Natural killer cell treated with Interleukin-12 subunit alpha and Interleukin-12 subunit beta and Interleukin-15 and Interleukin-18, amount 100 ng/mL, for 72 hours (primary cell): Measurements from ENCODE around the gene RNF145. TPM values are rescaled to one million over a fixed set of nuclear protein-coding genes. Genes with fewer than 3 reads are reported as not detected.

Experiments
- ATAC-seq, 2 donors: fragments of 150-1000 bp; cut with Tn5 transposase in 1 of 2; sonication (Bioruptor Pico), chemical (Tn5 transposase) in 1 of 2; 2 replicates each; pipeline ENCODE4 v1.10.0; 2021
- DNase-seq: peaks from one replicate; pipeline ENCODE4 v3.0.0; 2022; ENCODE audit warnings: low spot score
- H3K27ac Mint-ChIP-seq, 2 donors: 1 replicate in 1 of 2; 2 replicates in 1 of 2; pipeline ENCODE4 v1.8.0; 2022; ENCODE audit warnings: mixed read lengths in 2 of 2, mild to moderate bottlenecking in 1 of 2, moderate library complexity in 1 of 2
- H3K27me3 Mint-ChIP-seq, 2 donors: 1 replicate in 1 of 2; 2 replicates in 1 of 2; pipeline ENCODE4 v1.8.0; 2022; ENCODE audit warnings: mixed read lengths in 2 of 2
- H3K36me3 Mint-ChIP-seq: one replicate; pipeline ENCODE4 v1.8.0; 2022; ENCODE audit warnings: mixed read lengths
- H3K4me1 Mint-ChIP-seq, 2 donors: 1 replicate in 1 of 2; 2 replicates in 1 of 2; pipeline ENCODE4 v1.8.0; 2022; ENCODE audit warnings: low read depth in 2 of 2, mixed read lengths in 2 of 2, mild to moderate bottlenecking in 1 of 2
- H3K4me3 Mint-ChIP-seq: one replicate; pipeline ENCODE4 v1.8.0; 2022; ENCODE audit warnings: mixed read lengths
- H3K9me3 Mint-ChIP-seq: 2 replicates; pipeline ENCODE4 v1.8.0; 2022; ENCODE audit warnings: mixed read lengths
- total RNA-seq, 2 donors: library from RNA; stranded (reverse); gene quantifications; one replicate each; pipeline ENCODE4 v1.2.3, GENCODE V29; 2022

The RNF145 gene, protein sequence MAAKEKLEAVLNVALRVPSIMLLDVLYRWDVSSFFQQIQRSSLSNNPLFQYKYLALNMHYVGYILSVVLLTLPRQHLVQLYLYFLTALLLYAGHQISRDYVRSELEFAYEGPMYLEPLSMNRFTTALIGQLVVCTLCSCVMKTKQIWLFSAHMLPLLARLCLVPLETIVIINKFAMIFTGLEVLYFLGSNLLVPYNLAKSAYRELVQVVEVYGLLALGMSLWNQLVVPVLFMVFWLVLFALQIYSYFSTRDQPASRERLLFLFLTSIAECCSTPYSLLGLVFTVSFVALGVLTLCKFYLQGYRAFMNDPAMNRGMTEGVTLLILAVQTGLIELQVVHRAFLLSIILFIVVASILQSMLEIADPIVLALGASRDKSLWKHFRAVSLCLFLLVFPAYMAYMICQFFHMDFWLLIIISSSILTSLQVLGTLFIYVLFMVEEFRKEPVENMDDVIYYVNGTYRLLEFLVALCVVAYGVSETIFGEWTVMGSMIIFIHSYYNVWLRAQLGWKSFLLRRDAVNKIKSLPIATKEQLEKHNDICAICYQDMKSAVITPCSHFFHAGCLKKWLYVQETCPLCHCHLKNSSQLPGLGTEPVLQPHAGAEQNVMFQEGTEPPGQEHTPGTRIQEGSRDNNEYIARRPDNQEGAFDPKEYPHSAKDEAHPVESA
- 100 to 1,000 TPM in 1 of 2 donors, 10 to 100 TPM in 1; 92.3 to 113 TPM for total RNA-seq

DNA sequence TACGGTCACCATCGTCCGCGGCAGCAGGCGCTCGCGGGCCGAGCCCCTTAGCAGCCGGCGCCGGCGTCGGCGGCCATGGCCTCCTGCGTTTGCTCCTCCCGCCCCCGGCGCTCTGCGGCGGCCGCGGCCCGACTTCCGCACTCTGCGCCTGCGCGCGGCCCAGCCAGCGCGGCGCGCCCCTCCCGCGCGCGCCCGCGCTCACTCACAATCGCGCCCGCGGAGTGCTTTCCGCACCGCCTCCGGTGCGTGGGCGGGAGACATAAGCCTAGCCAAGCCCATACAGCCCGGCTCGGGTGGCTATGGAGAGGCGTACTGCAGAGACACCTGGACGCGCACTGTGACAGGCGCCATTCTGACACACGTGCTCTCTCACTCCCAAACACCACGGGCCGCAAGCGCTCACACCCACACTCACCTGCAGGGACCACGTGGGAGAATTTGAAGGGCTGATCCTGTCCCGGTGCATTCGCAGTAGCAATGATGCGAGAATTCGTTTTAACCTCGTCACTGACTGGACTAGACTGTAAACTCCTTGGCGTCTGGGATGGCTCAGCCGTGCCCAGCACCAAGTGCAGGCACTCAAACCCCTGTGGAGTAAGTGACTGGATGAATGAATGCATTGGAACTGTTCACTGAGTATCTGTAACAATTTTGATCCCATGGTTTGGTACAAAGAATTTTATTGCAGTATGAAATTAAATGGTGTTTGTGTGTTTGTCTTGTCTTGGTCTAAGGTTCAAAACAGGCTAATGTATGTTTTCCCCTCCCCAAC is at the start of gene RNF145:
RNF145 (minus strand) TSS at position 116 of the 772 bp plus-strand sequence. CDS start 5,936 bp downstream, outside the sequence.
- no peaks in the 10 kb centered on the region for H3K9me3 Mint-ChIP-seq
- peak within 1 kb of the TSS; percentile 98 to 99 for H3K27ac Mint-ChIP-seq
- H3K27me3 Mint-ChIP-seq = peaks cover 5 to 9% of the 10 kb centered on the region in 2 donors
- peaks cover 53 to 54% of the 10 kb centered on the region in 2 donors for H3K4me1 Mint-ChIP-seq
- DNase-seq (peak; percentile 96), ATAC-seq (peak; percentile 84 to 91)
- peaks cover 16% of the 10 kb centered on the region for H3K36me3 Mint-ChIP-seq
- peak within 1 kb of the TSS; percentile 98 for H3K4me3 Mint-ChIP-seq

DNA sequence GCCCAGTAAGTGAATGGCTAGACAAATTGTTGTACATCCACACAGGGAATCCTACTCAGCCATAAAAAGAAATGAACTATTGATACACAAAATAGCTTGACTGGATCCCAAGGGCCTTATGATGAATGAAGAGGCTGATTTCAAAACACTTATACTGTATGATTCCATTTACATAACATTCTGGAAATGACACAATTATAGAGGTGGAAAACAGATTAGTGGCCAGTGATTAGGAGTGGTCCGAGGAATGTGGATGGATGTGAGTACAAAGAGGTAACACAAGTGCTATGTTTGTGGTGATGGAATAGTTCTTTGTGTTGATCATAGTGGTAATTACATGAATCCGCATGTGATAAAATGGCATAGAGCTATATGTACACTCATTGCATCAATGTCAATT is 49.0 kb upstream of the RNF145 start:
- DNase-seq (no peak), ATAC-seq (no peak)
- Mint-ChIP-seq H3K27me3 (peaks cover 32 to 36% of the 10 kb centered on the region in 2 donors), H3K4me3 (no peak overlapping the region), H3K36me3 (peaks cover 13% of the 10 kb centered on the region), H3K9me3 (peaks cover 11% of the 10 kb centered on the region), H3K27ac (no peak overlapping the region), H3K4me1 (peaks cover 15 to 17% of the 10 kb centered on the region in 2 donors)

DNA sequence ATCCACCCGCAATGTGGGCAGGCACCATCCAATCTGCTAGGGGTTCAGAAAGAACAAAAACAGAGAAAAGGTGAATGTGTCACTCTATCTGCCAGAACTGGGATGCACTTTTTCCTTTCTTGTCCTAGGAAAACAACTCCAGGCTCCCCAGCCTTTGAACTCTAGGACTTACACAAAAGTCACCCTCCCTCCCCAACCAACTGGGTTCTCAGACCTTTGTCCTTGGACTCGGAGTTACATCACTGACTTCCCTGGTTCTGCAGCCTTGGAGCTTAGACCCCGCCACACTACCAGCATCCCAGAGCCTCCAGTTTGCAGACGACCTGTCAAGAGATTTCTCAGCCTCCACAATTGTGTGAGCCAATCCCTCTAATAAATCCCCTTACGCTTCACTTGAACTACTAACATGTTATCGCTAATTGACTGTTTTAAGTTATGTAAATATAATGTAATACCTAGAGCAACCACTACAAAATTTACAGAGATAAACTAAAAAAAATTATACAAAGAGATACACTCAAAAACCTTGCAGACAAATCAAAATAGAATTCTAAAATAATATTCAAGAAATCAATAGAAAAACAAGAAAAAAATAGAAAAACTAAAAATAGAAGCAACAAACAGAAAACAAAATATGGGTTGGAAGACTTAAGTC is 48.4 kb upstream of the RNF145 start:
- peaks cover 11 to 14% of the 10 kb centered on the region in 2 donors for H3K4me1 Mint-ChIP-seq
- ATAC-seq = no peak
- H3K27me3 Mint-ChIP-seq = peaks cover 35 to 36% of the 10 kb centered on the region in 2 donors
- no peak for DNase-seq
- H3K27ac Mint-ChIP-seq = no peak overlapping the region
- peaks cover 11% of the 10 kb centered on the region for H3K9me3 Mint-ChIP-seq
- H3K36me3 Mint-ChIP-seq = peaks cover 10% of the 10 kb centered on the region
- H3K4me3 Mint-ChIP-seq = no peak overlapping the region

DNA sequence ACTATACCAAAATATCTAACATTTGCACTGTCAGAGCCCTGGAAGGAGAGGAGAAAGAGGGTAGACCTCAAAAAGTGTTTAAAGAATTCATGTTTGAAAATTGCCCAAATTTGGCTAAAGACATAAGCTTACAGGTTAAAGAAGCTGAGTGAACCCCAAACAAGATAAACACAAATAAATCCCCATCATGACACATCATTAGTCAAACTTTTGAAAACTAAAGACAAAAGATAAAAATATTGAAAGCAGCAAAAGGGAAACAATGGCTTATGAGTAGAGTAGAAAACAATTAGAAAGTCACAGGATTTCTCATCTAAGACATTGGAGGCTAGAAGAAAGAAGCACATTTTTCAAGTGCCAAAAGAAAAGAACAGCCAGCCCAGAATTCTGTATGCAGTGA is 47.7 kb upstream of the RNF145 start:
- peaks cover 6 to 9% of the 10 kb centered on the region in 2 donors for H3K4me1 Mint-ChIP-seq
- DNase-seq (no peak), ATAC-seq (no peak)
- H3K9me3 Mint-ChIP-seq = peaks cover 10% of the 10 kb centered on the region
- H3K4me3 Mint-ChIP-seq = no peak overlapping the region
- peaks cover 34 to 36% of the 10 kb centered on the region in 2 donors for H3K27me3 Mint-ChIP-seq
- H3K27ac Mint-ChIP-seq = no peak overlapping the region
- peaks cover 7% of the 10 kb centered on the region for H3K36me3 Mint-ChIP-seq

DNA sequence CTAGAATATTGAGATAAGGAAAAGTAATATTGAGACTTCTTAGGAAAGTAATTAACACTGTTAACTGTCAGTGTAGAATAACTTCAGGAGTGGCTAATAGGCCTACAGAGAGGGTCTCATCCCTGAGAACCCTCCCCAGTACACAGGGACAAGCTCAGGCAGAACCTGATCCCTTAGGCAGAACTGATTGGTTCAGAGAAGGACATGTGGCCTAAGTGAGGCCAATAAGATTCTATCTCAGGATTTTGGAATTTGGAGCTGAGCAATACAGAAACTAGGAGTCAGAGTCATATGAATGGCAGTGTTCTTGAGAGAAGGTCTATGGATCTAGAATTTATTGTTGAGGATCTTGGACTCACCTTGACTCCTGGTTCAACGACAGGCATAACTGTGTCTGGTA is 42.8 kb upstream of the RNF145 start:
- ATAC-seq (no peak), DNase-seq (no peak)
- no peak overlapping the region for H3K27ac Mint-ChIP-seq
- H3K4me3 Mint-ChIP-seq = no peak overlapping the region
- no peaks in the 10 kb centered on the region for H3K36me3 Mint-ChIP-seq
- H3K9me3 Mint-ChIP-seq = no peaks in the 10 kb centered on the region
- no peaks in the 10 kb centered on the region for H3K4me1 Mint-ChIP-seq
- peaks cover 24 to 33% of the 10 kb centered on the region in 2 donors for H3K27me3 Mint-ChIP-seq

DNA sequence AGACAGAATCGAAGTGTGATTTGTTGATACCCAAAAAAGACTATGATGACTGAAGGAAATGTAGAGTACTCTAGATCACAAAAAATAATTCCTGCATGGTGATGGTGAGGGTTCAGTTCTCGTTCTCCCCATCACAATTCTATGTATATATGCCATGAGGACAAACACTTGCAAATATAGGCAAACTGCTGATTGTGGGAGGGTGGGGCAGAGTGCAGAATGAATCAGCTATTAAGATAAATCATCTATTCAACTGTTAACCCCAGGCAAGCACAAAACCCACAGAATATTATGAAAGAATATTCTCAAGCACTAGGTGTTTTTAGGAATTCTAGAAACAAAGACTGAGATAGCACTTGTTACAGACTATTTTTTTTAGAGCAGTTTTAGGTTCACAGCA is 39.8 kb upstream of the RNF145 start:
- H3K4me3 Mint-ChIP-seq = no peak overlapping the region
- peaks cover 0 to 3% of the 10 kb centered on the region in 2 donors for H3K4me1 Mint-ChIP-seq
- no peak for ATAC-seq

DNA sequence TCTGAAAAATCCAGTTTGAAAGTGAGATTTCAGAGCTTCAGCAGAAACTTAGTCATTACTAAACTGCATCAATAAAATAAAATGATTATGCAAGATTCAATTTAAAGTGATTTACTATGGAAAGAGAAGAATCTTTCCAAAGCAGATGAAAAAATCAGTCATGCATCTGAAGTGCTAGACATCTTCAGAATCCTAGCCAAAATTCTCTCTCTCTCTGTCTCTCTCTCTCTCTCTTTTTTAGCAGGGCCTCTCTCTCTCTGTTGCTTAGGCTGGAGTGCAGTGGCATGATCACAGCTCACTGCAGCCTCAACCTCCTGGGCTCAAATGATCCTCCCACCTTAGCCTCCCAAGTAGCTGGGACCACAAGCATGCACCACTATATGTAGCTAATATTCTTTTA is 35.5 kb upstream of the RNF145 start:
- DNase-seq (no peak), ATAC-seq (no peak)
- no peaks in the 10 kb centered on the region for H3K36me3 Mint-ChIP-seq
- H3K27me3 Mint-ChIP-seq = peaks cover 8 to 13% of the 10 kb centered on the region in 2 donors
- H3K9me3 Mint-ChIP-seq = no peaks in the 10 kb centered on the region
- no peak overlapping the region for H3K4me3 Mint-ChIP-seq
- H3K27ac Mint-ChIP-seq = peak overlapping the region in 1 of 2 donors; percentile 63
- H3K4me1 Mint-ChIP-seq = peaks cover 11 to 18% of the 10 kb centered on the region in 2 donors

More for the DNA sequence above, 39.8 kb upstream of the RNF145 start:
- Mint-ChIP-seq H3K27ac (no peak overlapping the region), H3K9me3 (no peaks in the 10 kb centered on the region), H3K36me3 (no peaks in the 10 kb centered on the region), H3K27me3 (peaks cover 8 to 20% of the 10 kb centered on the region in 2 donors)
- no peak for DNase-seq

DNA sequence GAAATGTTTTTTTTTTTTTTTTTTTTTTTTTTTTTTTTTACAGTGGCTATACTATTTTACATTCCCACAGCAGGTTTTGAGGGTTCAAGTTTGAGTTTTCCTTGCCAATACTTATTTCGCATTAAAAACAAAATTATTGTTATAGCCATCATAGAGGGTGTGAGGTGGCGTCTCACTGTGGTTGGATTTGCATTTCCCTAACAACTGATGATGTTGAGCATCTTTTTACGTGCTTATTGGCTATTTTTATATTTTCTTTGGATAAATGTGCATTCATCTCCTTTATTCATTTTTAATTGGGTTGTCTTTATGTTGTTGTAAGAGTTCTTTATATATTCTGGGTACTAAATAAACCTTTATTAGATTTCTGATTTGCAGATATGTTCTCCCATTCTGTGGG is 34.8 kb upstream of the RNF145 start:
- H3K9me3 Mint-ChIP-seq = no peaks in the 10 kb centered on the region
- H3K4me1 Mint-ChIP-seq = peaks cover 11 to 18% of the 10 kb centered on the region in 2 donors
- no peak overlapping the region for H3K4me3 Mint-ChIP-seq
- ATAC-seq (no peak), DNase-seq (no peak)
- H3K27me3 Mint-ChIP-seq = peaks cover 8 to 11% of the 10 kb centered on the region in 2 donors
- H3K27ac Mint-ChIP-seq = peak overlapping the region in 1 of 2 donors; percentile 63
- H3K36me3 Mint-ChIP-seq = no peaks in the 10 kb centered on the region

DNA sequence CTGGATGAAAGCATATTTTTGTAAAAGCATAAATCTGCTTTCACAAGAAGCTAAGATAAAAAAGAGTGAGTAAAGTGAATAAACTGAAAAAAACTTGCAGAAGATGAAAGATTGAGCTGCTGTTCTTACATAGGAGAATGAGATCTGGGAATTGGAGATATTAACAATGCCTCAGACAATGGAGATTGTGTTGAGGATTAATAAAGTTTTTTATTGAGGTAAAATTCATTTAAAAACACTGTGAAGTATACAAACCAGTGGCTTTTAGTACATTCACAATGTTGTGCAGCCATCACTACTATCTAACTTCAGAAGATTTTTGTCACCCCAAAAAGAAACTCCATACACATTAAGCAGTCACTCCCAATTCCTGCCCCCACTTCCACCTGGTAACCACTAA is 34.0 kb upstream of the RNF145 start:
- Mint-ChIP-seq H3K27ac (no peak overlapping the region), H3K27me3 (peaks cover 8 to 10% of the 10 kb centered on the region in 2 donors), H3K4me3 (no peak overlapping the region), H3K4me1 (peaks cover 11 to 18% of the 10 kb centered on the region in 2 donors), H3K36me3 (no peaks in the 10 kb centered on the region), H3K9me3 (no peaks in the 10 kb centered on the region)
- no peak for ATAC-seq
- DNase-seq = no peak

DNA sequence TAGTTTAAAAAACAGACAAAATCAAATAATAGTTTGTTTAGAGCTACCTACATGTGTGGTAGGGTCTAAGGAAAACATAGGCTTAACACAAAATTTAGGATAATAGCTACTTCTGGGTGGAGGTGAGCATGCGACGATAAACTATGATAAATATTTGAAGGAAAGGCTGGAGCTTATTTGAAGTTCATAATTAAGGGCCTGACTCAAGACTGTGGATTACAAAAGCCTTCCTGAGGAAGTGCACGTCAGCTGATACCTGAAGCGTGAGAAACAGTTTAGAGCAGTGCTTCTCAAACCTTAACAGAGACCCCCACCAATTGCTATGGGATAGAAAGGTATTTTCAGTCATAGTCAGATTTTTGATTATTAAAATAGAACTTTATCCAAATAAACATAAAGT is 33.3 kb upstream of the RNF145 start:
- no peak for DNase-seq
- ATAC-seq = no peak
- H3K4me1 Mint-ChIP-seq = peaks cover 11 to 18% of the 10 kb centered on the region in 2 donors
- no peaks in the 10 kb centered on the region for H3K36me3 Mint-ChIP-seq
- peaks cover 6 to 8% of the 10 kb centered on the region in 2 donors for H3K27me3 Mint-ChIP-seq
- H3K4me3 Mint-ChIP-seq = peak overlapping the region; percentile 8
- peak overlapping the region; percentile 51 to 87 for H3K27ac Mint-ChIP-seq
- H3K9me3 Mint-ChIP-seq = no peaks in the 10 kb centered on the region

DNA sequence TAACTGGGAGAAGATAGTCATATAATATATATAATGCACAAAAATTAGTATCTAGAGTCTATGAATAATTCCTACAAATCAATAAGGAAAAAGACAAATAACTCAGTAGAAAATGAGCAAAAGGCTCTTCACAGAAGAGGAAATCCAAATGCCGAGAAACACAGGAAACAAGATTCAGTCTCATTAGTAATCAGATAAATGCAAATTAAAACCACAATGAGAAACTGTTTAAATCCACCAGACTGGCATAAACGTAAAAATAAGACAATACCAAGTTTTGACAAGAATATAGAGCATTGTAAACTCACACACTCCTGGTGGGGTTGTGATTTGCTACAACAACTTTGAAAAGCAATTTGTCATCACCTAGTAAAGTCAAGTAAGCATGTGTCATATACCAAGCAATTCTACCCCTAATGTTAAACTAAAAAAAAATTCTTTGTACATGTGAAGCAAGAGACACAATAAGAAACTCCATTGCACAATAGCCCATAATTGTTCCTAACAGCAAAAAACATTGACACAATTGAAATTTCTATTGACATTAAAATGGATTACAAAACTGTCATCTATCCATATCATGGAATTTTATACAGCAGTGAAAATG is 32.7 kb upstream of the RNF145 start:
- ATAC-seq (peak; percentile 46 to 55), DNase-seq (no peak)
- Mint-ChIP-seq H3K4me1 (peaks cover 11 to 18% of the 10 kb centered on the region in 2 donors), H3K4me3 (peak overlapping the region; percentile 8), H3K27me3 (peaks cover 6 to 8% of the 10 kb centered on the region in 2 donors), H3K9me3 (no peaks in the 10 kb centered on the region), H3K36me3 (no peaks in the 10 kb centered on the region), H3K27ac (peak overlapping the region; percentile 51 to 87)

DNA sequence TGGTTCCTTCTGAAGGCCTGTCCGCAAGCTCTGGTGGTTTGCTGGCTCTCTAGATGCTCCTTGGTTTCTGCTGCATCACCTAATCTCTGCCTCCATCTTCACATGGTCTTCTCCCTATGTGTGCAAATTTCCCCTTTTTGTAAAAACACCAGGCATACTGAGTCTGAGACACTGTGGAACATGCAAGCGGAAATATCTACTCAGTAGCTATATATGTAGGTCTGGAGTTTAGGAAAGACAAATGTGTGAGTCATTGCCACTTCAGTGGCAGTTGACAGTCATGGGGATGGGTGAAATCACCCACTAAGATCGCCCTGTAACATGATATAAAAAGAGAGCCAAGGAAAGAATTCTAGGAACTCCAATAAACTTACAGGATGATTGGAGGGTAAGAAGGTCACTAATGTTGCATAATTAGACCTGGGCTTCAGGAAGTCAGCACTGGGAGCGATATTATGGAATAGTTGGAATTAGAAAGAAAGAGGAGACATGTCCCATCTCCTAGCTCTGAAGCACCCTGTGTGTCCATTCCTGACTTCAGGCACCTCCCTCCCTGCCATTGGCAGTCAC is 31.0 kb upstream of the RNF145 start:
- H3K4me1 Mint-ChIP-seq = peaks cover 11 to 18% of the 10 kb centered on the region in 2 donors

More for the DNA sequence above, 31.0 kb upstream of the RNF145 start:
- no peaks in the 10 kb centered on the region for H3K9me3 Mint-ChIP-seq
- peaks cover 0 to 2% of the 10 kb centered on the region in 2 donors for H3K27me3 Mint-ChIP-seq
- no peak overlapping the region for H3K4me3 Mint-ChIP-seq
- H3K27ac Mint-ChIP-seq = peak overlapping the region in 1 of 2 donors; percentile 87
- no peak for ATAC-seq
- DNase-seq = no peak
- H3K36me3 Mint-ChIP-seq = no peaks in the 10 kb centered on the region
